Activated B cell treated with CpG ODN at 0.5 μM for 24 hours (primary cell): Measurements from ENCODE around the gene CASP5. TPM values are rescaled to one million over a fixed set of nuclear protein-coding genes. Genes with fewer than 3 reads are reported as not detected.
A peak's percentile ranks its signal among the peaks of the same experiment; 100 is the strongest.
"Not testable (repeated sequence)": the region's sequence is repeated elsewhere in the genome, so short reads cannot be mapped to it uniquely, and the experiment has no call there.

Experiments used
- ATAC-seq: fragments of 200-7000 bp; cut with Tn5 transposase; one replicate; pipeline ENCODE4 v1.10.0; 2021; ENCODE audit warnings: low read depth, mild to moderate bottlenecking, moderate library complexity
- CTCF ChIA-PET: fragments of 350-600 bp; sonication (Branson Sonifier 250); formaldehyde crosslinking; loops from one replicate; lab custom pipeline; 2021; ENCODE audit warnings: antibody characterized with exemption; lab: Charles Lee
- POLR2A ChIA-PET: fragments of 350-600 bp; sonication (Branson Sonifier 250); formaldehyde crosslinking; loops from one replicate; lab custom pipeline; 2021; ENCODE audit warnings: antibody characterized with exemption; lab: Charles Lee
- DNase-seq: peaks from one replicate; pipeline ENCODE4 v3.0.0; 2022
- H3K27ac Mint-ChIP-seq: one replicate; pipeline ENCODE4 v1.8.0; 2020; ENCODE audit warnings: mixed read lengths
- H3K27me3 Mint-ChIP-seq: one replicate; pipeline ENCODE4 v1.8.0; 2021; ENCODE audit warnings: mixed read lengths
- H3K36me3 Mint-ChIP-seq: one replicate; pipeline ENCODE4 v1.8.0; 2021; ENCODE audit warnings: low read depth, mixed read lengths
- H3K4me1 Mint-ChIP-seq: one replicate; pipeline ENCODE4 v1.8.0; 2021; ENCODE audit warnings: mixed read lengths
- H3K4me3 Mint-ChIP-seq: one replicate; pipeline ENCODE4 v1.8.0; 2020; ENCODE audit warnings: mild to moderate bottlenecking, mixed read lengths
- H3K9me3 Mint-ChIP-seq: one replicate; pipeline ENCODE4 v1.8.0; 2020; ENCODE audit warnings: mixed read lengths
- intact Hi-C: fragments of 100-400 bp; cut with micrococcal nuclease; formaldehyde crosslinking; loops from one replicate; pipeline ENCODE4 v1.15.1; 2024
- total RNA-seq: library from RNA; stranded (reverse); gene quantifications from 2 replicates; pipeline ENCODE4 v1.2.3, GENCODE V29; 2022
- TF ChIP-seq, protein P1 (sequence below): fragments of 200-600 bp; IDR thresholded peaks from one replicate; pipeline ENCODE4 v1.8.0; 2022; ENCODE audit warnings: antibody characterized with exemption, mild to moderate bottlenecking

The CASP5 gene
- total RNA-seq, 1 donor from 2014 or later = not detected

- Mint-ChIP-seq H3K27me3 (no peaks in the 10 kb centered on the region), H3K36me3 (peaks cover 57% of the 10 kb centered on the region), H3K27ac (no peak overlapping the region), H3K4me3 (no peak overlapping the region), H3K9me3 (peaks cover 4% of the 10 kb centered on the region), H3K4me1 (peaks cover 54% of the 10 kb centered on the region)
- intact Hi-C loops = no loop called here
- CTCF ChIA-PET = no interaction called here
- DNase-seq (no peak), ATAC-seq (no peak)
- POLR2A ChIA-PET = no interaction called here
- TF ChIP-seq, protein P1, sequence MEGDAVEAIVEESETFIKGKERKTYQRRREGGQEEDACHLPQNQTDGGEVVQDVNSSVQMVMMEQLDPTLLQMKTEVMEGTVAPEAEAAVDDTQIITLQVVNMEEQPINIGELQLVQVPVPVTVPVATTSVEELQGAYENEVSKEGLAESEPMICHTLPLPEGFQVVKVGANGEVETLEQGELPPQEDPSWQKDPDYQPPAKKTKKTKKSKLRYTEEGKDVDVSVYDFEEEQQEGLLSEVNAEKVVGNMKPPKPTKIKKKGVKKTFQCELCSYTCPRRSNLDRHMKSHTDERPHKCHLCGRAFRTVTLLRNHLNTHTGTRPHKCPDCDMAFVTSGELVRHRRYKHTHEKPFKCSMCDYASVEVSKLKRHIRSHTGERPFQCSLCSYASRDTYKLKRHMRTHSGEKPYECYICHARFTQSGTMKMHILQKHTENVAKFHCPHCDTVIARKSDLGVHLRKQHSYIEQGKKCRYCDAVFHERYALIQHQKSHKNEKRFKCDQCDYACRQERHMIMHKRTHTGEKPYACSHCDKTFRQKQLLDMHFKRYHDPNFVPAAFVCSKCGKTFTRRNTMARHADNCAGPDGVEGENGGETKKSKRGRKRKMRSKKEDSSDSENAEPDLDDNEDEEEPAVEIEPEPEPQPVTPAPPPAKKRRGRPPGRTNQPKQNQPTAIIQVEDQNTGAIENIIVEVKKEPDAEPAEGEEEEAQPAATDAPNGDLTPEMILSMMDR = no peak
Measured at GRCh38 chr11:105040703-105041102, 17.7 kb upstream of the CASP5 start.

DNA sequence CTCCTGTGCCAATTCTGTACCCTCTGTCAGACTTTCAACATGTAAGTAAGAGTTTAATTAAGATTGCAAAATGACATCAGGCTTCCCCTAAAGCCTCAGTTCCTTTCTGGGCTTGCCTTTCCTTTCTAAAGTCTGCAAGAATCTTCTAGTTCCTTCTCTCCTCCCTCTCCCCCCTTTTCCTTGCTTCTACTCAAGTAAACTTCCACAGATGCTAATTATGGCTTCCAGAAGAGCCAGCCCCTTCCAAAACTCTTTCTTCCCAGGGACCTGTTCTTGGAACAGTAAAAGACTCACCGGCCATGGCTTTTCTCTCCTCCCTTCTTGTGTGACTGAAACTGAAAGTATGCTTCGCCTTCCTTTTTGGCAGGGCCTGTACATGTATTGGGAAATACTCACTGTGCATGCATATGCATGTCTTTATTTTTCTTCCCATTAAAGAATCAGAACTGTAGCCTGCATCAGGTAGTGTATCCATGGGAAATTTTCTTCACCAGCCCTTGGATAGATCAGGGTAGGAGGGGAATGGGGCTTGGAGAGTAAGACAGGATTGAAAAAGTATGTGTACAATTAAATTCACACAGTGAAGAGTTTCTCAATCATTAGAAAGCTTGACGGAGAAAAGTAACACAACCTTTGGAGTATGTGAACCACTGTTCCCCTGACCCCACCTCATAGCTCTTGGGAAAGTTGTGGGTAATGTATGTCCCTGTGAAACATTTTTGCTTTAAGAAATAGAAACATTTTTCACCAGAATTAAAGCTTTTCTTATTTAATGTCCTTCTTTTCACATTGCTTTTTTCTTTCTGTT is 12.0 kb upstream of the CASP5 start, which contains the start of gene CASP1:
Gene CASP1, minus strand, starts transcription at position 332 of the 808 bp plus-strand sequence. Its CDS starts 31 bp downstream, at position 301.
- TF ChIP-seq, protein P1 = no peak
- Mint-ChIP-seq H3K9me3 (peaks cover 4% of the 10 kb centered on the region), H3K4me3 (peak within 1 kb of the TSS; percentile 94), H3K4me1 (peaks cover 43% of the 10 kb centered on the region), H3K27me3 (no peaks in the 10 kb centered on the region), H3K36me3 (peaks cover 53% of the 10 kb centered on the region), H3K27ac (peak within 1 kb of the TSS; percentile 95)
- no peak for DNase-seq
- intact Hi-C loops = loop anchor here (1.0 to 5.0 kb wide), 2 partner anchors 10 to 68 kb away; partner anchors contain the start of genes CARD16 and CASP4
- ATAC-seq = peak; percentile 82
- ChIA-PET CTCF (no interaction called here), POLR2A (no interaction called here)

DNA sequence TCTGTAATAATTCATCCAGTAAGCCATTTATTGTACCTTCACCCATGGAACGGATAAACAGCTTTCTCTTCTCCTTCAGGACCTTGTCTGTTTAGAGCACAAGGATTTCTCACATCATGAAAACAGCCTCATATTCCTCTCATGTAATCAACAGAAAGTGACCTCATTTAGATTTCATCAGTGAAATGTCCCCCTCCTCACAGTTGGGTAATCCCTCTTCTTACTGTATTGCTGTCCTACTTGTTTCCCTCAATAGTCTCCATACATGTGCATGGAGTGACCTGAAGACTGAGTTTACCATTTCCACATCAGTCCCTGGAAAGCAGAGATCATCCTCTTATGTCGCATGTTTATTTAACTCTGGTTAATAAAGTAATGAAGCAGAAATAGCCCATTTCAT is 11.4 kb upstream of the CASP5 start:
- peaks cover 53% of the 10 kb centered on the region for H3K36me3 Mint-ChIP-seq
- H3K9me3 Mint-ChIP-seq, ATAC-seq, CTCF ChIA-PET, H3K27me3 Mint-ChIP-seq, DNase-seq, POLR2A ChIA-PET: not testable (repeated sequence)
- peak overlapping the region; percentile 94 for H3K4me3 Mint-ChIP-seq
- peak overlapping the region; percentile 95 for H3K27ac Mint-ChIP-seq
- intact Hi-C loops = loop anchor here (5.0 kb wide), 1 partner anchor 67 kb away; the partner anchor contains the start of gene CASP4
- H3K4me1 Mint-ChIP-seq = peaks cover 43% of the 10 kb centered on the region

DNA sequence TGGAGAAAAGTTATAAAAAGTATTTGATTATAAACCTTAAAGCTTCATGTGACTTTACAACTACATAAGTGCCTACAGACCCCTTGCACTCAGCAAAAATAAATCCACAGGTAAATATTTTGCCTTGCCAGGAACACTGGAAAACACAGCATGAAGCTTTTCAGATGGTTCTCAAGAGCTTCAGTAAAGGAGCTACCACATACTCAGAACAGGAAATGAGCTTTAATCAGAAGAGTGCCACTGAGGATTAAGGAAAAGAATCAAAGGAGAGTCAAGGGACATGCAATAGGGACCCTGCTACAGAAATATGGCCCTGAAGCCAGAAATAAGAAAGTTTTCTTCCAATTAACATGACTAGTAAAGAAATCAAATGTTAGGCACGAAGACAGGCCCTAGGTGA is 10.8 kb upstream of the CASP5 start:
- H3K27me3 Mint-ChIP-seq = no peaks in the 10 kb centered on the region
- H3K4me3 Mint-ChIP-seq = peak overlapping the region; percentile 94
- H3K9me3 Mint-ChIP-seq = peaks cover 4% of the 10 kb centered on the region
- H3K36me3 Mint-ChIP-seq = peaks cover 55% of the 10 kb centered on the region
- CTCF ChIA-PET = no interaction called here
- peak overlapping the region; percentile 95 for H3K27ac Mint-ChIP-seq
- ATAC-seq = no peak
- no peak for DNase-seq
- intact Hi-C loops = loop anchor here (5.0 kb wide), 1 partner anchor 66 kb away; the partner anchor contains the start of gene CASP4
- TF ChIP-seq, protein P1 = no peak
- POLR2A ChIA-PET = no interaction called here
- peaks cover 46% of the 10 kb centered on the region for H3K4me1 Mint-ChIP-seq

- intact Hi-C loops = loop anchor here (5.0 kb wide), 1 partner anchor 66 kb away; the partner anchor contains the start of gene CASP4
- TF ChIP-seq, protein P1 = no peak
- DNase-seq = no peak
- Mint-ChIP-seq H3K27me3 (no peaks in the 10 kb centered on the region), H3K4me1 (peaks cover 46% of the 10 kb centered on the region), H3K27ac (peak overlapping the region; percentile 95), H3K9me3 (peaks cover 4% of the 10 kb centered on the region), H3K36me3 (peaks cover 56% of the 10 kb centered on the region), H3K4me3 (peak overlapping the region; percentile 94)
- ATAC-seq = no peak
- ChIA-PET POLR2A (no interaction called here), CTCF (no interaction called here)
Measured at GRCh38 chr11:105033343-105033742, 10.4 kb upstream of the CASP5 start.
